Cardiac fibroblast (primary cell): Measurements from ENCODE around the gene GNG7.

ENCODE experiments used
- DNase-seq, 2 donors: peaks; one replicate each; pipeline versions ENCODE4 v3.0.0 to v3.0.0-alpha.2; 2010; ENCODE audit warnings: low read depth in 2 of 2
- H3K4me3 ChIP-seq, 2 donors: replicated peaks in 1 of 2; 1 replicate in 1 of 2; 2 replicates in 1 of 2; pipeline ENCODE4 v1.5.1; 2011; ENCODE audit warnings: low read depth in 2 of 2, low read length in 2 of 2, mild to moderate bottlenecking in 2 of 2, moderate library complexity in 1 of 2
- TF ChIP-seq, protein P1 (sequence below): IDR thresholded peaks from one replicate; pipeline ENCODE4 v1.5.1; 2011; ENCODE audit warnings: low read depth, mild to moderate bottlenecking, low read length, inconsistent platforms

GNG7 gene

GRCh38 chr19:2699413-2700140, 2.9 kb downstream of the GNG7 start:
- DNase-seq, result no peak
- TF ChIP-seq, protein P1, sequence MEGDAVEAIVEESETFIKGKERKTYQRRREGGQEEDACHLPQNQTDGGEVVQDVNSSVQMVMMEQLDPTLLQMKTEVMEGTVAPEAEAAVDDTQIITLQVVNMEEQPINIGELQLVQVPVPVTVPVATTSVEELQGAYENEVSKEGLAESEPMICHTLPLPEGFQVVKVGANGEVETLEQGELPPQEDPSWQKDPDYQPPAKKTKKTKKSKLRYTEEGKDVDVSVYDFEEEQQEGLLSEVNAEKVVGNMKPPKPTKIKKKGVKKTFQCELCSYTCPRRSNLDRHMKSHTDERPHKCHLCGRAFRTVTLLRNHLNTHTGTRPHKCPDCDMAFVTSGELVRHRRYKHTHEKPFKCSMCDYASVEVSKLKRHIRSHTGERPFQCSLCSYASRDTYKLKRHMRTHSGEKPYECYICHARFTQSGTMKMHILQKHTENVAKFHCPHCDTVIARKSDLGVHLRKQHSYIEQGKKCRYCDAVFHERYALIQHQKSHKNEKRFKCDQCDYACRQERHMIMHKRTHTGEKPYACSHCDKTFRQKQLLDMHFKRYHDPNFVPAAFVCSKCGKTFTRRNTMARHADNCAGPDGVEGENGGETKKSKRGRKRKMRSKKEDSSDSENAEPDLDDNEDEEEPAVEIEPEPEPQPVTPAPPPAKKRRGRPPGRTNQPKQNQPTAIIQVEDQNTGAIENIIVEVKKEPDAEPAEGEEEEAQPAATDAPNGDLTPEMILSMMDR, result no peak
- H3K4me3 ChIP-seq, result no peak overlapping the region

- TF ChIP-seq, protein P1, result no peak
- no peak for DNase-seq
- no peak overlapping the region for H3K4me3 ChIP-seq
Observed at GRCh38 chr19:2694196-2694595, 8.3 kb downstream of the GNG7 start.

GRCh38 chr19:2693492-2694160, 8.9 kb downstream of the GNG7 start:
- TF ChIP-seq, protein P1, result no peak
- DNase-seq, result no peak
- H3K4me3 ChIP-seq, result no peak overlapping the region

DNA sequence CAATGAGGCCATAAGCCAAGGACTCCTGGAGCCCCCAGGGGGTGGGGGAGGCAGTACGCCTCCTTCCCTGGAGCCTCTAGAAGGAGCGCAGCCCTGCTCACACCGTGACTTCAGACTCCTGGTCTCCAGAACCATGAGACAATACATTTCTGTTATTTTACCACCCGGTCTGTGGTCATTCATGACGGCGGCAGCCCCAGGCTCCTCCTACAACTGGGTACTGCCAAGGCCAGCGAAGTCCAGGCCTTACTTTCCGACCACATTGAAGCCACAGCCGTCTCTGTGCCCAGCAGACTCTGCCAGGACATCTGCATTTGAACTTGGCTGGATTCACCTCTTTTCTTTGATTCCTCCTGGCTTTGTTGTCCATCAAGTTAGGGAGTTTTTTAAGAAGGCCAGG, 10.5 kb downstream of the GNG7 start:
- TF ChIP-seq, protein P1, result no peak
- H3K4me3 ChIP-seq, result no peak overlapping the region
- DNase-seq, result no peak

DNA sequence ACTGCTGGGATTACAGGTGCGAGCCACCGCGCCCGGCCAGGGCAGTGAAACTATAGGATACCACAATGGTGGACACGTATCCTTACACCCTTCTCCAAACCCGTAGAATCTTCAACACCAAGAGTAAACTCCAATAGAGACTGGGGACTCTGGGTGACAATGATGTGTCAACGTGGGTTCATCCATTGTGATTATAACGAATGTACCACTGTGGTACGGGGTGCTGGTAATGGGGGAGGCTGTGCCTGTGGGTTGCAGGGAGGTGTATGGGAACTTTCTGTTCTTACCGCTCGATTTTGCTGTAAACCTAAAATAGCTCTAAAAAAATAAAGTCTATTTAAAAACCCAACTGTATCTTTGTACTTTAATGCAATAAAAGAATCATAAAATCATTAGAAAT, 11.6 kb downstream of the GNG7 start:
- DNase-seq, result no peak
- no peak overlapping the region for H3K4me3 ChIP-seq
- TF ChIP-seq, protein P1, result no peak

DNA sequence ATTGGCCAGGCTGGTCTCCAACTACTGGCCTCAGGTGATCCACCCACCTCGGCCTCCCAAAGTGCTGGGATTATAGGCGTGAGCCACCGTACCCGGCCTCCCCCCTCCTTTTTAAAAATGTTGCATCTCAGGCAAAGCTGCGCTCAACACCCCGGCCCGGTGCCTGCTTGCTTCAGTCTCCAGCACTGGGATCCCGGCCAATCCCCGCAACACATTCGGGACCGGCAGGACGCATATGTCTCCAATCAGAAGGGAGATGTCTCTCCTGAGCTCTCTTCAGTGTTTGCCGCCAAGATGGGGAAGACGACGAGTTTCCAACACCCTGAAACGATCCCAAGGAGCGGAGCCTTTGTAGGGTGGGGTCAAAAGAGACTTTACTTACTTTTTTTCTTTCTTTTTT, 16.1 kb downstream of the GNG7 start:
- DNase-seq, result no peak
- no peak overlapping the region for H3K4me3 ChIP-seq
- TF ChIP-seq, protein P1, result no peak
